Measurements from ENCODE around the gene LRRC8A. TPM values are rescaled to one million over a fixed set of nuclear protein-coding genes. Genes with fewer than 3 reads are reported as not detected.

LRRC8A gene
- total and polyA plus RNA-seq, 8 donors = 8.7 to 20.4 (median 10.1) TPM

DNA sequence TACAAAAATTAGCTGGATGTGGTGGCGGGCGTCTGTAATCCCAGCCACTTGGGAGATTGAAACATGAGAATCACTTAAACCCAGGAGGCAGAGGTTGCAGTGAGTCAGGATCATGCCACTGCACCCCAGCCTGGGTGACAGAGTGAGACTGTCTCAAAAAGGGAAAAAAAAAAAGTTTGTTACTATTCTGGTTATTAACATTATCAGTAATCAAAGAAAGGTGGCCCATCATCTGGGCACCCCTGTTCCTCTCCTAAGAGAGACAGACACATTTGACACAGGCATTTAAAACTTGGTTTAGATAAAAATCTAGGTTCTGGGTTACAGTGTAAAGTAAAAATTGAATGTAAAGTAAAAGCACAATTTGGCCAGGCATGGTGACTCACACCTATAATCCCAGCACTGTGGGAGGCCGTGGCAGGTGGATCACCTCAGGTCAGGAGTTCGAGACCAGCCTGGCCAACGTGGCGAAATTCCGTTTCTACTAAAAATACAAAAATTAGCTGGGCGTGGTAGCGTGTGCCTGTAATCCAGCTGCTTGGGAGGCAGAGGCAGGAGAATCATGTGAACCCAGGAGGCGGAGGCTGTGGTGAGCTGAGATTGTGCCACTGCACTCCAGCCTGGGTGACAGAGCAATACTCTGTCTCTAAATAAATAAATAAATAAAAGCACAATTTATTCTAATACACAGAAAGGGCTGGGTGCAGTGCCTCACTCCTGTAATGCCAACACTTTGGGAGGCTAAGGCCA is 22.1 kb downstream of the LRRC8A start:
- WGBS, 2 donors = 96 to 97% methylated on average over 10 of the region's 10 CpGs
- intact Hi-C loops (cut with DNase I) = no loop called here
- no peak for DNase-seq
- TF ChIP-seq, protein P1, sequence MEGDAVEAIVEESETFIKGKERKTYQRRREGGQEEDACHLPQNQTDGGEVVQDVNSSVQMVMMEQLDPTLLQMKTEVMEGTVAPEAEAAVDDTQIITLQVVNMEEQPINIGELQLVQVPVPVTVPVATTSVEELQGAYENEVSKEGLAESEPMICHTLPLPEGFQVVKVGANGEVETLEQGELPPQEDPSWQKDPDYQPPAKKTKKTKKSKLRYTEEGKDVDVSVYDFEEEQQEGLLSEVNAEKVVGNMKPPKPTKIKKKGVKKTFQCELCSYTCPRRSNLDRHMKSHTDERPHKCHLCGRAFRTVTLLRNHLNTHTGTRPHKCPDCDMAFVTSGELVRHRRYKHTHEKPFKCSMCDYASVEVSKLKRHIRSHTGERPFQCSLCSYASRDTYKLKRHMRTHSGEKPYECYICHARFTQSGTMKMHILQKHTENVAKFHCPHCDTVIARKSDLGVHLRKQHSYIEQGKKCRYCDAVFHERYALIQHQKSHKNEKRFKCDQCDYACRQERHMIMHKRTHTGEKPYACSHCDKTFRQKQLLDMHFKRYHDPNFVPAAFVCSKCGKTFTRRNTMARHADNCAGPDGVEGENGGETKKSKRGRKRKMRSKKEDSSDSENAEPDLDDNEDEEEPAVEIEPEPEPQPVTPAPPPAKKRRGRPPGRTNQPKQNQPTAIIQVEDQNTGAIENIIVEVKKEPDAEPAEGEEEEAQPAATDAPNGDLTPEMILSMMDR (IDR thresholded peaks at IDR 0.05) = no peak
- H3K9me3 ChIP-seq = no peaks in the 10 kb centered on the region
- no peak for ATAC-seq
- no peaks in the 10 kb centered on the region for H3K4me1 ChIP-seq
- FAIRE-seq = no peak
- no peak overlapping the region for H3K4me3 ChIP-seq
- no peak overlapping the region for H3K27ac ChIP-seq
- no peaks in the 10 kb centered on the region for H3K27me3 ChIP-seq
- peaks cover 0 to 25% (median 21%) of the 10 kb centered on the region in 3 donors for H3K36me3 ChIP-seq

DNA sequence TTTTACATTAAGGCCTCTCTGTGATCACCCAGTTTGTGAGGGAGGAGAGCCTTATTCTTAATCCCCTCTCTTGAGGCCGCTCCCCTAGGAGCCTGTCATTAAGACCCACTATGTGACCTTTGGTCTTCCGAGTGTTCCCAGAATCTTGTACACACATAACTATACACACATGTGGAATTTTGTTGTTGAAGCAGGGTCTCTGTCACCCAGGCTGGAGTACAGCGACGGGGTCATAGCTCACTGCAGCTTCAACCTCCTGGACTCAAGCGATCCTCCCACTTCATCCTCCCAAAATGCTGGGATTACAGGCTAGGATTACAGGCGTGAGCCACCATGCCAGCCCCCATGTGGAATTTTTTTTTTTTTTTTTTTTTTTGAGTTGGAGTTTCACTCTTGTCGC is 24.0 kb downstream of the LRRC8A start:
- 94 to 96% methylated on average over 6 to 7 of the region's 7 CpGs for WGBS, 2 donors
- Histone ChIP-seq H3K9me3 (no peaks in the 10 kb centered on the region), H3K4me3 (no peak overlapping the region), H3K36me3 (peaks cover 0 to 33% (median 24%) of the 10 kb centered on the region in 3 donors), H3K4me1 (no peaks in the 10 kb centered on the region), H3K27me3 (no peaks in the 10 kb centered on the region), H3K27ac (no peak overlapping the region)
- DNase-seq (no peak), ATAC-seq (no peak), FAIRE-seq (no peak)
- intact Hi-C loops (cut with DNase I) = no loop called here
- TF ChIP-seq, protein P1 (IDR thresholded peaks at IDR 0.05) = no peak

DNA sequence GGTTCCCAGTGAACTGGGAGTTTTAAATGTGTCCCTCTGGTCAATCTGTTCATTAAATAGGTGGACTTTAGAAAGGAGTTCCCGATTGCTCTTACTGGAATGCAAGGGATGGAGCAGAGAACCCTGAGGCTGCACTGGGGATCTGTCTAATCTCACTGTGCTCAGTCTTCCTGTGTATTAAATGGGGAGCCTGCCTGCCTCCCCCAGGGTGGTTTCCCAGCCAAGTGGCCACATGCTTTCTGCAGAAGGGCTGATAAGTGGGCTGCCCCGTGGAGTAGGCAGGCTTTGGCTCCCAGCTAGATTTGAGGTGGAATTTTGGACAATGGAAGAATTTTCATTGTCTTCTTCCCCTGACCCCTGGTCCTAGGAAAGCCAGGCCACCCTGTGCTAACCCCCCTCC is 24.8 kb downstream of the LRRC8A start:
- DNase-seq (no peak), FAIRE-seq (no peak), ATAC-seq (no peak)
- Histone ChIP-seq H3K9me3 (no peaks in the 10 kb centered on the region), H3K36me3 (peaks cover 0 to 33% (median 24%) of the 10 kb centered on the region in 3 donors), H3K4me3 (no peak overlapping the region), H3K27ac (no peak overlapping the region), H3K4me1 (no peaks in the 10 kb centered on the region), H3K27me3 (no peaks in the 10 kb centered on the region)
- 39 to 40% methylated on average over 2 of the region's 2 CpGs for WGBS, 2 donors
- TF ChIP-seq, protein P1 (IDR thresholded peaks at IDR 0.05) = no peak
- intact Hi-C loops (cut with DNase I) = no loop called here

- Histone ChIP-seq H3K9me3 (no peaks in the 10 kb centered on the region), H3K36me3 (peaks cover 0 to 33% (median 24%) of the 10 kb centered on the region in 3 donors), H3K27ac (no peak overlapping the region), H3K4me3 (no peak overlapping the region), H3K4me1 (no peaks in the 10 kb centered on the region), H3K27me3 (no peaks in the 10 kb centered on the region)
- FAIRE-seq (no peak), ATAC-seq (no peak), DNase-seq (no peak)
- TF ChIP-seq, protein P1 (IDR thresholded peaks at IDR 0.05) = no peak
- WGBS, 2 donors = 95 to 99% methylated on average over 24 of the region's 24 CpGs
- intact Hi-C loops (cut with DNase I) = no loop called here
Measured at GRCh38 chr9:128908372-128908771, 26.4 kb downstream of the LRRC8A start.

DNA sequence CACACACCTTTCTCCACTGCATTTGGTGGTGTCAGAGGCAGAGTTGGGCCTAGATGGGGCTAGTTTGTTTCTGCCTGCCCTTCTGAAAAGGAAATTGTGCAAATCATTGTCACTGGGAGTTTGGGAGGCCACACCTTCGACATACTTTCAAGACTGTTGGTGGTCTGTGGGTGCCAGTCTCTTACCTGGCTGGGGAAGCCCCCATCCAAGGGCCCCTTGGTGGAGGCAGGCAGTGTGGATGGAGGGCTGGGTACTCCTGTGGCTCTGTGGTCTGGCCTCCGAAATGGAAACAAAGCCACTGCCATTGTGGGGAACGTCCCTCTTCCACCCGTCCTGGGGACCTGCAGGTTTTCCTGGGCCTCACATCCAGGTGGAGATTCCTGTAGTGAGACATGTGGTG is 27.9 kb downstream of the LRRC8A start:
- no peak for DNase-seq
- no peaks in the 10 kb centered on the region for H3K27me3 ChIP-seq
- no peak overlapping the region for H3K4me3 ChIP-seq
- TF ChIP-seq, protein P1 (IDR thresholded peaks at IDR 0.05) = no peak
- H3K27ac ChIP-seq = no peak overlapping the region
- no peaks in the 10 kb centered on the region for H3K9me3 ChIP-seq
- peaks cover 0 to 33% (median 24%) of the 10 kb centered on the region in 3 donors for H3K36me3 ChIP-seq
- FAIRE-seq = no peak
- ATAC-seq = no peak
- intact Hi-C loops (cut with DNase I) = no loop called here
- H3K4me1 ChIP-seq = peaks cover 0 to 3% (median 0%) of the 10 kb centered on the region in 3 donors
- 86 to 94% methylated on average over 4 of the region's 4 CpGs for WGBS, 2 donors

All from pancreas (tissue), 10 donors.